OCI-LY7 (cell line): ENCODE data around the gene RUVBL2.

Experiments used
- EZH2phosphoT487 ChIP-seq: fragments of 200-600 bp; sonication (generic); IDR thresholded peaks from 2 replicates; pipeline ENCODE4 v1.6.1; 2018; ENCODE audit warnings: low read depth, borderline replicate concordance, mild to moderate bottlenecking, mixed run types, antibody characterized with exemption, low read length, moderate library complexity, mixed read lengths
- TF ChIP-seq, protein P1 (sequence below): fragments of 200-600 bp; sonication (generic); conservative IDR thresholded peaks from 2 replicates; pipeline ENCODE4 v1.5.1; 2014; ENCODE audit warnings: mild to moderate bottlenecking, antibody characterized with exemption, low read length, moderate library complexity, mixed read lengths

DNA sequence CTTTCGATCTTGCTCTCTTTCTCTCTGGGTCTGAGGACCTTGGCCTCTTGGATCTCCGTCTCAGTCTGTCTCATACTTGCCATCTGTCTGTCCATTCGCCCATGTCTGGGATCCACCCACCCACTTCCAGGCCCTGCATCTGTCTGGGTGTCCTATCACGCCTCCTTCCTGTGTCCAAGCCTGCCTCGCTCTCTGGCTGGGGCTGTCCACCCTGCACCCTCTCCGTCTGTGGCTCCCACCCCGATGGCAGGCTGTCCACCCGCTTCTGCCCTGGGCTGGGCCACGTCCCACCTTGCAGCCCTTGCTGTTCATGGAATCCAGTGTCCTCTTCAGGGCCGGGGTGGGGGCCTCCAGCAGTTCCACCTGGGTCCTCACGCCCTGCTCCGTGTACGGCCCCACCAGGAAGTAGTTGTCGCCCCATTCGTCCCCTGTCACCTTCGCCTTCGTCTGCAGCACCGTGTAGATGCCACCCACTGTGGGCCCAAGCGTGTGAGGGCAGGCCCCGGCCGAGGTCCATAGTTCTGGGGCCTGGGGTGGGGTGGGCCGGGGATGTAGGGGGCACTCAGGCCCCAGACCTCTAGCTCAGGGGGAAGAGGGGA is 2.6 kb upstream of the RUVBL2 start:
- TF ChIP-seq, protein P1, sequence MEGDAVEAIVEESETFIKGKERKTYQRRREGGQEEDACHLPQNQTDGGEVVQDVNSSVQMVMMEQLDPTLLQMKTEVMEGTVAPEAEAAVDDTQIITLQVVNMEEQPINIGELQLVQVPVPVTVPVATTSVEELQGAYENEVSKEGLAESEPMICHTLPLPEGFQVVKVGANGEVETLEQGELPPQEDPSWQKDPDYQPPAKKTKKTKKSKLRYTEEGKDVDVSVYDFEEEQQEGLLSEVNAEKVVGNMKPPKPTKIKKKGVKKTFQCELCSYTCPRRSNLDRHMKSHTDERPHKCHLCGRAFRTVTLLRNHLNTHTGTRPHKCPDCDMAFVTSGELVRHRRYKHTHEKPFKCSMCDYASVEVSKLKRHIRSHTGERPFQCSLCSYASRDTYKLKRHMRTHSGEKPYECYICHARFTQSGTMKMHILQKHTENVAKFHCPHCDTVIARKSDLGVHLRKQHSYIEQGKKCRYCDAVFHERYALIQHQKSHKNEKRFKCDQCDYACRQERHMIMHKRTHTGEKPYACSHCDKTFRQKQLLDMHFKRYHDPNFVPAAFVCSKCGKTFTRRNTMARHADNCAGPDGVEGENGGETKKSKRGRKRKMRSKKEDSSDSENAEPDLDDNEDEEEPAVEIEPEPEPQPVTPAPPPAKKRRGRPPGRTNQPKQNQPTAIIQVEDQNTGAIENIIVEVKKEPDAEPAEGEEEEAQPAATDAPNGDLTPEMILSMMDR = no peak
- no peak for TF ChIP-seq EZH2phosphoT487
